Activated CD8-positive, alpha-beta memory T cell treated with anti-CD3 and anti-CD28 coated beads, Interleukin-2, amount 50 U/mL, for 1 hour (primary cell): ENCODE data around the gene RAB11FIP3.

Source experiments
- DNase-seq: peaks from one replicate; pipeline ENCODE4 v3.0.0-alpha.2; 2020; ENCODE audit errors: extremely low read depth

Gene RAB11FIP3

DNA sequence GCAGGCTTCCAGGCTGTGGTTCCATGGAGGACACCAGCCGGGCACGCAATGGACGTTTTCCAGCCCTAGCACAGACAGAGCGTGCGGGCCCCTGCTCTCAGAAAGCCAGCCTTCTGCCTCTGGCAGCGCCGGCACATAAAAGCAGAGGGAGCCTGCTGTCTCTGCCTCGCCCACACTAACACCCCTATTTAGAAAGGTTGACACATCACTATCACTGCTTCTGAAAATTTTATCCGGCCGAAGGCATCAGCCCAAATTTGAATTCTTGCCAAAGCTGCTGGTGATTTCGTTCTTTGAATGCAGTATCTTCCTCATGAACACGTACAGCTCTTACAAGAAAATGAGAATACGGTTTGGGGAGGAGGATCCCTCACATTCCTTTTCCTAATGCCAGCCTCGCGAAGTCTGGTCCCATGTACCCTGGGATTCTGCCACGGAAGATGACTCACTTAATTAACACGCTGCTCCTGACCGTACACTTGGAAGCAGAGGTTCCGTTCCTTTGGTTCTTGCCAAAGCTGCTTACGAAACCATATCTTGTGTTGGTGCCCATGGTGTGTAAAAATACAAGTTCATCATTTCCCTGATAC lies 1.3 kb upstream of the RAB11FIP3 start:
- DNase-seq = no peak

DNA sequence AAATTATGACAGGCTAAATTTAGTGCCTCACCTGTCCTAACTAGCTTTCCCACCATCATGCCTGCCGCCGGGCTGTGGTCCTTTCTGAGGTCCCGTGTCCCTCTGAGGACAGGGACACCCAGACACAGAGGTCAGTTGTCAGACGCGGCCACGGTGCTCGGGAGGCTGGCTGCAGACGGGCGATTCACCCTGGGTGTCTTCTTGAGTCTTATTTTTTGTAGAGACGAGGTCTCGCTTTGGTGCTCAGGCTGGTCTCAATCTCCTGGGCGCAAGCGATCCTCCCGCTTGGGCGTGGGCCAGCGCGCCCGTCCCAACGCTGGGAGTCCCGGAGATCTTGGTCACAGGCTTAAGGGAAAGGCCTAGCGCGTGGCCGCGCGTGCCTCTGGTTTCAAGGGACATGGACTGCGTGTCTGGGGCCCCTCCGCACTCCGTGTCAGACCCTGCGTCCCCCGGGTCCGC lies 797 bp upstream of the RAB11FIP3 start:
- no peak for DNase-seq

DNA sequence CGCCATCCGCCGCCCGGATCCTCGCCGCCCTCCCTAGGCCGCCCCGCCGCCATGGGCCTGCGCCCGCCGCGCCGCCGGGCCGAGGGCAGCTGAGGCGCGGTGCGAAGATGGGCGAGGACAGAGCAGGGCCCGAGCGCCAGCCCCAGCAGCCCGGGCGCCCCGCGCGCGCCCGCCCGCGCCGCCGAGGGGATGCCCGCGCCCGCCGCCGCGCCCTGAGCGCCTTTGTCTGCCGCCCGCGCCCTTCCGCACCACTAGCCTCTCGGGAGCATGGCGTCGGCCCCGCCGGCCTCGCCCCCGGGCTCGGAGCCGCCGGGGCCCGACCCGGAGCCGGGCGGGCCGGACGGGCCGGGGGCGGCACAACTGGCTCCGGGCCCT lies 278 bp downstream of the RAB11FIP3 start:
- no peak for DNase-seq

DNA sequence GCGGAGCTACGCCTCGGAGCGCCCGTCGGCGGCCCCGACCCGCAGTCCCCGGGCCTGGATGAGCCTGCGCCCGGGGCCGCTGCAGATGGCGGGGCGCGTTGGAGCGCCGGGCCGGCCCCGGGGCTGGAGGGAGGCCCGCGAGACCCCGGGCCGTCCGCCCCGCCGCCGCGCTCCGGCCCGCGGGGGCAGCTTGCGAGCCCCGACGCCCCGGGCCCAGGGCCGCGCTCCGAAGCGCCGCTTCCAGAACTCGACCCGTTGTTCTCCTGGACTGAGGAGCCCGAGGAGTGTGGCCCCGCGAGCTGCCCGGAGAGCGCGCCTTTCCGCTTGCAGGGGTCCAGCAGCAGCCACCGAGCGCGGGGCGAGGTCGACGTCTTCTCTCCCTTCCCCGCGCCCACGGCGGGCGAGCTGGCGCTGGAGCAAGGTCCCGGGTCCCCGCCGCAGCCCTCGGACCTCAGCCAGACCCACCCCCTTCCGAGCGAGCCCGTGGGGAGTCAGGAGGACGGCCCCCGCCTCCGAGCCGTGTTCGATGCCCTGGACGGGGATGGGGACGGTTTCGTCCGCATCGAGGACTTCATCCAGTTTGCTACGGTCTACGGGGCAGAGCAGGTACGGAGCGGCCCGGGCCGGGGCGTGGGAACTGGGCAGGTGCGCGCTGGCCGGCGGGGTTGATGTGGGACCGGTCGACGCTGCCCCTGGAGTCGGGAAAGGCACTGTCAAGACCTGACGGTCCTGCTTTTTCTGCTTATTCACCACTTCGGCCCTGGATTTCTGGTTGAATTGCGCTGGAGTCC lies 861 bp downstream of the RAB11FIP3 start:
- no peak for DNase-seq

DNA sequence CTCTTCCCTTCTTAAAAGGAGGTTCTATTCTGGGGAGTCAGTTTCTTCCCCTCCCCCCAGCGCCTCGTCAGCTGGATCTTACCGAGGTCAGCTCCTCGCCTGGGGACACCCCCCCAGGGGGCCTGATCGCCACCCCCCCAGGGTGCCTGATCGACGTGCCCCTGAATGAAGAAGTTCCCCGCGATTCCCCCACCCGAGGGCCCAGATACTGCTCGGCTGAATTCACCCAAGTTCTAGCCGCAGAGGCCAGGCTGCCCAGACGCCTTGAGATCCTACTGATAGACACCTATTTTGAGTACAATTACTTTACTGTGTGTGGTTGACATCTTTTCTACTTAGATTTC lies 1.4 kb downstream of the RAB11FIP3 start:
- DNase-seq = no peak

DNA sequence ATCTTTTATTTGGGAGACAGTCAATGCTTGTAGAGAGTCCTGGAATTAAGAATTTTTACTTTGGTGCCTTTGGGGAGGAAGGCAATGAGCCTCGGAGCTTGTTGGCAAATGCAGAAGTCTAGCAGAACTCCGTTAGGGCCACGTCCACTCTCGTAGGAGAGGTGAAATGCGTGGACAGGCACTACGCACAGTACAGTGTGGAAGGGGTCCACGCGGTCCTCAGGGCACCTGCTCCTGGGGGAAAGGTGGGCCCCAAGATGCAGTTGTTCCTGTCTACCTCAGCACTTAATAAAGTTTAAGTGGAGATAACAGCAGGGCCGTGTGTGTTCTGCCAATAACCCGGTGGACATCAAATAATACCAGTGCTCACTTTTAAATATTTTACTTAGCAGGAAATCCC lies 1.8 kb downstream of the RAB11FIP3 start:
- no peak for DNase-seq

DNA sequence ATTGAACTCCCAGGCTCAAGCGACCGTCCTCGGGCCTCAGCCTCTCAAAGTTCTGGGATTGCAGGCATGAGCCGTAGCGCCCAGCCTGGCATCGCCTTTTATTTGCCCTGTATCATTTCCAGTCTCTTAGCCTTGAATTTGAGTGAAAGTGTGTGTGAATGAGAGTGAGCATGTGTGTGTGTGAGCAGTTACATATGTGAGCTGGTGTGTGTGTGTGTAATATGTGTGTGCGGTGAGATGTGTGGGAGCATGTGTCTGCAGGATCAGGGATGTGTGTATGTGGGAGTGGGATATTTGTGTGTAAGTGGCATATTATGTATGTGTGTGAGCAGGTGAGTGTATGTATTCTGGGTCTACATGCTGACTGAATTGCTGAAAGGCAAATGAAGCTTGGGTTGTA lies 5.5 kb downstream of the RAB11FIP3 start:
- DNase-seq = no peak

DNA sequence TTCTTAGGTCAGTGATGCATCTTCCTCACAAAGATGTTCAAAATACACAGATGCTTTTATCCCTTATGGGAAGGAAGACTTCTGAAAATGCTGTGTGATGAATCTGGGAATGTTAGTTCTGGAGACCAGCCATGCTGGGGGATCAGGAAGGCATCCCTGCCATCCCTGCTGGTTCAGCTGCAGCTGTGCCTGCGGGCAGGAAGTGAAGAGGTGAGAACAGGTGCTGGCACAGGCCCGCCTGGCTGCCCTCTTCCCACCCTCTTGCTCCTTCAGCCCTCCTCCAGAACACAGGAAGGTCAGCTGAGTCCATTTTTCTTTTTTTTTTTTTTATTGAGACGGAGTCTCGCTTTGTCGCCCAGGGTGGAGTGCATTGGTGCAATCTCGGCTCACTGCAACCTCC lies 15.2 kb downstream of the RAB11FIP3 start:
- no peak for DNase-seq

DNA sequence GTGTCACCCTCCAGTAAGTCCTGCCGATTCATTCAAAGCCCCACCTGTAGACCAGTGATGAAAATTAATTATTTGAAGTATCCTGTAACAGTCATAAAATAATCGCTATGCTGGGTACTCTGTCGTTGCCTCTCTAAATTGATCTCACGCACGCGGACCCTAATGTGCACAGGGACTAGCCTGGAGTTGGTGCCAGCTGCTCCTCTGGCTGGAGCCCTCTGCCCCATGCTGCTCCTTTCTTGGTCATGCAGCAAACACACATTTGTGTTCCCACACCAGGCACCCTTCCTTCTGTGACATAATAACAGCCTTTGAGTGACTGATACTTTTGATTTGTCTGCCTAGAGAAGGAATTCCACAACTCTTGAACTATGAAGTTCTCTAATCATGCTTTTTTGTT lies 16.0 kb downstream of the RAB11FIP3 start:
- DNase-seq = no peak

DNA sequence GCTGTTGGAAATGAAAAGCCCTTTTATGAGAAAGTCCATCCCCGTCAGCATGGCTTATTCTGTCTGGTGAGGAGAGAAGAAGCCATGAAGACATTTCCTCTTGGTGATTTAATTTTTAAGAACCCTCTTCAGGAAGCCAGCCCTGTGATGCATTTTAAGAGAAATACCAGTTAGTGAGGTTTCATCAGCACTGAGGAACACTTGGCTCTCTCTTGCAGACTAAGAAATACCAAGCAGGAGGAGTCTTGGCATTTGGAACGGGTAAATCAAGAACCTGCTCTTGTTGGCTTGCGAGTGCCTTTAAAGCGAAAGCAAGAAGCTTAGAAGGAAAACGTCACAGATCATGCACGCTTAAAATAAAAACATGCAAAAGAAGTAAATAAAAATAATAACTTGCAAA lies 17.5 kb downstream of the RAB11FIP3 start:
- DNase-seq = no peak

DNA sequence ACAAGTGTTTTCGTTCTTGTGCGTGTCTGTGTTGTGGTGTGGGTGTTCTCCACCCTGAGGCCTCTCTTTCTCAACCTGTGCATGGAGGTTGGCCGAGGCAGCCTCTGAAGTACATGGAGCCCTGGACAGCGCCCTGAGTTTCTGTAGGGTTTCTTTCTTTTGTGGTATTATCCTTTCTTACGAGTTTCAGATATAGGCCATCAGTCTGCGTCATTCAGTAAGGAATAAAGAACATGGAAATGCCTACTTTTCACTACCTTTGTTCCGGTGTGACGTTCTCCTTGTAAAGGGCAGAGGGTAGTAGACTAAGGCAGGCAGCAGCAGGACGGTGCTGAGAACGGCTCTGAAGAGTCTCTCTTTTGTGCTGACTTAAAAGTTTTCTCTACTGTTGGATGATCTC lies 18.6 kb downstream of the RAB11FIP3 start:
- no peak for DNase-seq

DNA sequence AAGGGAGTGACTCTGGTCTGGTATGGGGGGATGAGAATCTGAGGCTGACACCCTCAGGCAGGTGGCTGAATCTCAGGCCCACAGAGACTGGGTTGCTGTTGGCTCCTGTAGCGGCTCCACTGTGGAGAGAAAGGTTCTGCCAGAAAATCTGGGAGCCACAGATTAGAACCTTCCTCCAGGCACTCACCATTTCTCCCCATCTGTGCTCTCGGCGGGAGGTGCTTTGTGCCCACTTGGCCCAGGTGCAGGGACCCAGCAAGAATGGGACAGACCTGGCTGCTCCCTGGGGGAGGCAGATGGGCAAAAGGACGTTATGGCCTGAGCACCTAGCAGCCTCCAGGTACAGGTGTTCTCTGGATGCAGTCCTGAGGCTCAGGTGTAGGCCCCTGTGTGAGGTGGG lies 20.1 kb downstream of the RAB11FIP3 start:
- no peak for DNase-seq

DNA sequence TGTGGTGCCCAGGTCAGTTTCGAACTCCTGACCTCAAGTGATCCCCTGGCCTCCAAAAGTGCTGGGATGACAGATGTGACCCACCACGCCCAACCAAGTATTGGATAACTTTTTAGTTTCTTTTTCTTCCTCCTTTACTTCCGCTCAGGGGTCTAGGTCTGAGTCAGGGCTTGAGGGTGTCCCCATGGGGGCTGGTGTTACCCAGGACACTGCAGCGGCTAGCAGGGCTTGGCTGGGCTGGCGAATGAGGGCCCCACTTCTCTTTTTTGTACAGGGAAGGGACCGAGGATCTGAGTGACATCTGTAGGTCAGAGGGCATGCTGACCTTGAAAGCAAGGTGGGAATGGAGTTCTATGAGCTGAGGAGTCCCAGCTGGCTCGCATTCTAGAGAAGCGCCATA lies 24.9 kb downstream of the RAB11FIP3 start:
- no peak for DNase-seq

DNA sequence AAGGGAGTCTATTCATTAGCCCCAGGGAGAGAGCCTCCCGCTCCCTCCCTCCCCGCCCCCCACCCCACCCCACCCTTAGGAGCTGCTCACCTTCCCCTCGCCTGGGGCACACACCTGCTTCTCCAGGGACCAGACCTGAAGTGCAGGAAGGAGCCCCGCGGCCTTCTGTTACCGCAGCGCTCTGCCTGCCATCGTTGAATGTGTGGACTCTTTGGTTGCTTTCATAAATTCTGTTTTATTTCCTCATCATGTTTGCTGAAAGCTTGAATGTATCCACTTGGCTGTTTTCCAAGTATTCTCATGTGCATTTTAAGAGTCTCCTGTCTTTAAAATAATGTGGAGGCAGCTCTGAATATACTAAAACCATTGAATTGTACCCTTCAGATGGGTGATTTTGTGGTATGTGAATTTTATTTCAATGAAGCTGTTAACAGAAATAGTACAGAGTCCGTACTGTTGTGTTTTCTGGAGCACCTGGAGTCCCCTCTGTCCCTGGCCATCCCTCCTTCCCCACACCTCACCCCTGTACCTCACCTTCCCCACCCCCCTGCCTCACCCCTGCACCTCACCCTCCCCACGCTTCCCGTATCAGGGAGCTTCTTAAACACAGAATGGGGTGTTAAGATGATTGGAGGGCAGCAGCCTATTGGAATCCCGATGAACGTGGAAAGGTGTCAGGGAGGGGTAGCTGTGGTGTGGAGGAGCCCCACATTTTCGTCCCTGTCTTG lies 25.5 kb downstream of the RAB11FIP3 start:
- DNase-seq = no peak

DNA sequence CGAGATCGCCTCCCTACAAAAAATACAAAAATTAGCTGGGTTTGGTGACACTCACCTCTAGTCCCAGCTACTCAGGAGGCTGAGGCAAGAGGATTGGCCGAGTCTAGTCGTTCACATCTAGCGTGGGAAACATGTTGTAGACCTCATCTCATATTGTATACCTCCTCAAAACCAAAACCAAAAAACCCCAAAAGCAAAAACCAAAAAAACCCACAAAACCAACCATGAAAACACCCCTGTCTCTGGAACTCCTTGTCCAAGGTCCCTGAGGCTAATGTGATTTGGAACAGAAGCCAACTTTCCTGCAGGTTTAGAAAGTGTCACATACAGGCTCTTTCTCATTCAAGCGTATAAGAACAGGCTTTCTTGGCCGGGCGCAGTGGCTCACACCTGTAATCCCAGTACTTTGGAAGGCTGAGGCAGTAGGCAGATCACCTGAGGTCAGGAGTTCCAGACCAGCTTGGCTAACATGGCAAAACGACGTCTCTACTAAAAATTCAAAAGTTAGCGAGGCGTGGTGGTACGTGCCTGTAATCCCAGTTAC lies 29.0 kb downstream of the RAB11FIP3 start:
- DNase-seq = no peak

DNA sequence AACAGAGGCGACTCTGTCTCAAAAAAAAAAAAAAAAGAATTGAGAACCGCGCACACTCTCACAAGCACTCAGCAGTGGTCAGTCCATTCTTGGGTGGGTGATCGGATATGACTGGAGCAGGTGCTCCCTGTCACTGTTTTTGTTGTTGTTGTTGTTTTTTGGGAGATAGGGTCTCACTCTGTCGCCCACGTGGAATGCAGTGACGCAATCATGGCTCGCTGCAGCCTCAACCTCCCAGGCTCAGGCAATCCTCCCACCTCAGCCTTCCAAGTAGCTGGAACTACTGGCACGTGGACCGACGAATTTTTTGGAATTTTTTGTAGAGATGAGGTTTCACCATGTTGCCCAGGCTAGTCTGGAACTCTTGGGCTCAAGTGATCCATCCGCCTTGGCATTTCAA lies 30.0 kb downstream of the RAB11FIP3 start:
- DNase-seq = no peak

DNA sequence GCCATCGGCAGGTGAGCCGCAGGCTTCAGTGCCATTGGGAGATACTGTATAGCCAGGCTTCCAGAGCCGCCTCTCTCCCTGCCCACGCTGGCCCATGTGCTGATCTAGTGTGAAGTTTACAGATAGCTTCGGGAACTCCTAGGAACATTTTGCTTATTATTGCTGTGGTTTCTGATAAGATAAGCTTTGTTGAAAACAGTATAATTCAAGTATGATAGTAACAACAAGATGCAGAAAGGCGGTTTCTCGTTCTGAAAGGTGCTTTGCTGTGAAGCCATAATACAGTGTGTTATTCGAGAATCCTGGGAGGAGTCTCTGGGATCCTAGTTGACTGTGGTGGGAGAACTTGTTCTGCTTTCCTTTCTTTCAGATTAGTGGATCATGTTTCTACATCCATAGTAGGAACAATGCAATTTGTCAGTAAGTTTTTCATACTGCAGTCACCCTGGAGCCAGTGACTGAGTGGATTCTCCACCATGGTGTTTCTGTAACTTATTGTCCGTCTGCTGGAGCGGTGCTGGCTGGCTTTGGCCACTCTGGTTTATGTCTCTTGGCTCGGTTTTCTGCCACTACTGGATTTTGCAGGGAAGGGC lies 31.5 kb downstream of the RAB11FIP3 start:
- DNase-seq = no peak

DNA sequence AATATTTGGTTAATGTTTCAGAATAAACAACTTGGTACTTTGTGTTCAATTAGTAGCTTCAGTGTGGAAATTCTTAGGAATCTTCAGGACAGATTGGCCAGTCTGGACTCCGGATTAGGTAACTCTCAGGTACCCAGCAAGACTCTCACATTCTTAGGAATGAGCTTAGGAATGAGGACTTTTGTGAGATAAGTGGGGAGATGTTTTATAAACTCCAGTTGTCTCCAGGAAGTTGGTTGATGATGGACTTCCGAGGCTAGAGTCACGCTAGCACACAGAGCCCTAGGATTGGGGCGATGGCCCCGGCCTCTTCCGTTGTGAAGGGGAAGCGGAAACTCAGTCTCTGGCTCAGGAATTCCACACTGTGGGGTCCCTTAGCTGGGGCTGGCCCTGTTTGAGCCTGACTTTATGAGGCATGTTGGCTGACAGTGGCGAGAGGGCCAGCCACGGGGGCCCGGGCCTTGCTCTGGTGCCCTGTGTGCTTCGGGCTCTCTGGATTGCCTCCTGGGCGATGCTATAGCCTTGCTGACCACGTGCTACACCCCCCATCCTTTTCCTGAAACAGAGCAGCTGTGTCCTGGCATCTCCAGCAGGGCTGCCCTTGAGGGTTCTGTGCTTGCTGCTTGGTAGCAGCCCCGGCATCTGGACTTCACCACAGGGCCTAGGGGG lies 32.4 kb downstream of the RAB11FIP3 start:
- DNase-seq = no peak

DNA sequence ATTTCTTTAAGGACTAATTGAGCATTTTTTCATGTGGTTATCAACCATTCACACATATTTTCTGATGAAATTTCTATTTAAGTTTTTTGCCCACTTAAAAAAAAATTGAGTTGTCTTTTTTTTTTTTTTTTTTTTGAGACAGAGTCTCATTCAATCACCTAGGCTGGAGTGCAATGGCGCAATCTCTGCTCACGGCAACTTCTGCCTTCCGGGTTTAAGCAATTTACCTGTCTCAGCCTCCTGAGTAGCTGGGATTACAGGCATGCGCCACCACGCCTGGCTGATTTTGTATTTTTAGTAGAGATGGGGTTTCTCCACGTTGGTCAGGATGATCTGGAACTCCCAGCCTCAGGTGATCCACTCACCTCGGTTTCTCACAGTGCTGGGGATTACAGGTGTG lies 34.3 kb downstream of the RAB11FIP3 start:
- DNase-seq = no peak

DNA sequence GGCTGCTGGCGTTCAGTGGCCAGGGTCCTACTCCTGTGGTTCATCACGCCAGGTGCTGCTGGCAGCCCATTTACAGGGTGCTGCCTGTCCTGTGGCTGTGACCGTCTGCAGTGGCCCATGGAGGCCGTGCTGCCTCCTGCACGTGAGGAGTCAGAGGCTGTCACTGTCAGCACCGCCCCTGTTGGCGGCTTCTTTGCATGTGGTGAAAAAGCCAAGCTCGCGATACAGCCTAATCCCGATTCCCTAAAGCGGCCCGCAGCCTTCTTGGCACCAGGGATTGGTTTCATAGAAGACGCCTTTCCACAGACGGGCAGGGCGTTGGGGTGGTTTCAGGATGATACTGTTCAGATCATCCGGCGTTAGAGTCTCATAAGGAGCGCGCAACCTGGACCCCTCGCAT lies 35.3 kb downstream of the RAB11FIP3 start:
- DNase-seq = no peak

DNA sequence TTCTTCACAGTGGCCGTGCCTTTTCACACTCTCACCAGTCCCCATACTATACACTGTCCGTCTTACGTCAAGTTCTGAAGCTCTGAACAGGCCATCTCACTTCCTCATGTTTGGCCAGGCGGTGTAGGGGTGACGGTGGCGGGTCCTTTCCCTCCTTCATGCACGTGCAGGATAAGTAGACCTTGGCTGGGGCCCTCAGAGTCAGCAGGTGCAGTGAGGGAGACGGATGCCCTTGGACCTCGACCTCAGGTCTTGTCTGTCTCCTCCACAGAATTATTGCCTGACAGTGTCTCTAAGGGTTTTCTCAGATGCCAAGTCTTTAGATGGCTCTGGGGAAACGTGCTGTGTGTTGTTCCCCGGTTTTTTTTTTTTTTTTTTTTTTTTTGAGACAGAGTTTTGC lies 37.6 kb downstream of the RAB11FIP3 start:
- no peak for DNase-seq

DNA sequence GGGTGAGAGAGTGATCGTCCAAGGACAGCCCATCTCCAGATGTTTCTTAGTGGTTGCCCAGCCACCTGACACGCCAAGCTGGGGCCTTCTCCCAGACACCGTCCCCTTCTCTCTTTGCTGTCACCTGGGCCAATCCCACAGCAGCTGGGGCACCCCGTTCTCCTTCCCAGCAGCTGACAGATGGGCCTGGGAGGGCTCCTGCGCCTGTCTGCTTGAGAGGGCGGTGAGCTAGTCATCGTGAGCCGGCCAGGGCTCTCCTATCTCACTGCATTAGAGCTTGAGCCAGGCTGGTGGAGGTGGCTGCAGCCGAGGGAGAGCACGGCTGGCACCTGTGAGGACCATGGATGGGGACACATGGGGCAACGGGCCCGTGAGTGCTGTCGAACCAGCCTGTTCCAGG lies 41.2 kb downstream of the RAB11FIP3 start:
- no peak for DNase-seq
